ENCODE data around the gene GNS. TPM values are rescaled to one million over a fixed set of nuclear protein-coding genes. Genes with fewer than 3 reads are reported as not detected.

GNS gene
- total RNA-seq, 2 donors from 2014 or later, result 47.5 to 67.6 TPM

DNA sequence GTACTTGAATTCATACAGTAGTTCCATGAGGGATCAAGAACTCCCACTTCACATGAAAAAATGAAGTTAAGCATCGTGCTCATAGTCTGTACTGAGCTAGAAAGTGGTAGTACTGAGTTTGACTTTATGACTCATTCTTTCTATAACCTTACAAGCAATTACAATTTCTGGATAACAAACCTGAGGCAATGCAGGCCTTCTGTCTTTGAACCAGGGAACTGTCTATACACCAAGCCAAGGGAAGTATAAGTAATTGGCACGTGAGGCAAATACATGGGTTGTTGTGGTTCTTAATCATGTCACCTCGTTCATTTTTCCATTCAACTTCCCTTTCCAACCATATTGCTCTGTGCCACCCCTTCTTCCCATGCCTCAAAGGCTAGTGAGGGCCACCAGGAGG is 16.8 kb downstream of the GNS start:
- peaks cover 8% of the 10 kb centered on the region for H3K36me3 ChIP-seq
- H3K4me1 ChIP-seq, result no peaks in the 10 kb centered on the region
- no peaks in the 10 kb centered on the region for H3K9me3 ChIP-seq
- H3K27ac ChIP-seq, result no peak overlapping the region
- TF ChIP-seq, protein P1, sequence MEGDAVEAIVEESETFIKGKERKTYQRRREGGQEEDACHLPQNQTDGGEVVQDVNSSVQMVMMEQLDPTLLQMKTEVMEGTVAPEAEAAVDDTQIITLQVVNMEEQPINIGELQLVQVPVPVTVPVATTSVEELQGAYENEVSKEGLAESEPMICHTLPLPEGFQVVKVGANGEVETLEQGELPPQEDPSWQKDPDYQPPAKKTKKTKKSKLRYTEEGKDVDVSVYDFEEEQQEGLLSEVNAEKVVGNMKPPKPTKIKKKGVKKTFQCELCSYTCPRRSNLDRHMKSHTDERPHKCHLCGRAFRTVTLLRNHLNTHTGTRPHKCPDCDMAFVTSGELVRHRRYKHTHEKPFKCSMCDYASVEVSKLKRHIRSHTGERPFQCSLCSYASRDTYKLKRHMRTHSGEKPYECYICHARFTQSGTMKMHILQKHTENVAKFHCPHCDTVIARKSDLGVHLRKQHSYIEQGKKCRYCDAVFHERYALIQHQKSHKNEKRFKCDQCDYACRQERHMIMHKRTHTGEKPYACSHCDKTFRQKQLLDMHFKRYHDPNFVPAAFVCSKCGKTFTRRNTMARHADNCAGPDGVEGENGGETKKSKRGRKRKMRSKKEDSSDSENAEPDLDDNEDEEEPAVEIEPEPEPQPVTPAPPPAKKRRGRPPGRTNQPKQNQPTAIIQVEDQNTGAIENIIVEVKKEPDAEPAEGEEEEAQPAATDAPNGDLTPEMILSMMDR (IDR thresholded peaks at IDR 0.05), result no peak
- intact Hi-C loops (cut with DNase I), result no loop called here
- H3K27me3 ChIP-seq, result no peaks in the 10 kb centered on the region
- no peak overlapping the region for H3K4me3 ChIP-seq
- no peak for DNase-seq
- H3K9ac ChIP-seq (ENCODE audit: low read depth in 2 of 2, low read length in 2 of 2), result no peak overlapping the region

DNA sequence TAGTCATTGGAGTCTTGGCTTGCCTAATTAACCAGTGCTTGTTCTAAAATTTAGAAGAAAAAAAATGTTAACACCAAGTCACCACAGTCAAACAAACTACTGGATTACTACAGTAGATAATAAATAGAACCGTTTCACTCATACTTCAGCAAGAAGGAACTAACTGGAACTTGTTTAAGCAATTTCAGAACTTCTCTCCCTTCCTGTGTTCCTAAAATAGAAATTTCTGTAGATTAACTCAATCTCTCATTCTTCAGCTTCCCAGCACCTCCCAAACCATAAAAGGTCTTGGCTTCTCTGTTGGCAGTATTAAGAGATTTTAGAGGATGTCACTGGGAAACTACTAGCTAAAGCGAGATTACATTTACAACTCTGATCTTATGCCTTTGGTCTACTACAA is 18.6 kb downstream of the GNS start:
- TF ChIP-seq, protein P1 (IDR thresholded peaks at IDR 0.05), result no peak
- intact Hi-C loops (cut with DNase I), result no loop called here
- no peak overlapping the region for H3K27ac ChIP-seq
- H3K4me3 ChIP-seq, result no peak overlapping the region
- H3K9me3 ChIP-seq, result no peaks in the 10 kb centered on the region
- no peaks in the 10 kb centered on the region for H3K27me3 ChIP-seq
- H3K9ac ChIP-seq (ENCODE audit: low read depth in 2 of 2, low read length in 2 of 2), result no peak overlapping the region
- no peak for DNase-seq
- peaks cover 8% of the 10 kb centered on the region for H3K36me3 ChIP-seq
- no peaks in the 10 kb centered on the region for H3K4me1 ChIP-seq

DNA sequence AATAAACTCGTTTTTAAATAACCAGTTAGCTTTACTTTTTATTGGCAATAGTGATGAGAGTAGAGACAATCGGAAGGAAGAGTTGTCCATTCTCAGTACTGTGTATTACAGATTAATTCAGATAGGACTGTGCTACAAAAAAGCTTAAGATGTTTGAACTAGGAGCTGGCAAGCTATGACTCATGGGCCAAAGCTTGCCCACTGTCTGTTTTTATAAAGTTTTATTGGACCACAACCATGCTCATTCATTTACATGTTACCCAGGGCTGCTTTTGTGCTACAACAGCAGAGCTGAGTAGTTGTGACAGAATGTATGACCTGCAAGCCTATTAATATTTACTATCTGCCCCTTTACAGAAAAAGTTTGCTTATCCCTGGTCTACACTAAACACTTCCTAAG is 19.4 kb downstream of the GNS start:
- no peaks in the 10 kb centered on the region for H3K4me1 ChIP-seq
- intact Hi-C loops (cut with DNase I), result no loop called here
- no peak overlapping the region for H3K4me3 ChIP-seq
- H3K27me3 ChIP-seq, result no peaks in the 10 kb centered on the region
- peaks cover 8% of the 10 kb centered on the region for H3K36me3 ChIP-seq
- H3K9me3 ChIP-seq, result no peaks in the 10 kb centered on the region
- no peak for DNase-seq
- TF ChIP-seq, protein P1 (IDR thresholded peaks at IDR 0.05), result no peak
- H3K9ac ChIP-seq (ENCODE audit: low read depth in 2 of 2, low read length in 2 of 2), result no peak overlapping the region
- no peak overlapping the region for H3K27ac ChIP-seq

DNA sequence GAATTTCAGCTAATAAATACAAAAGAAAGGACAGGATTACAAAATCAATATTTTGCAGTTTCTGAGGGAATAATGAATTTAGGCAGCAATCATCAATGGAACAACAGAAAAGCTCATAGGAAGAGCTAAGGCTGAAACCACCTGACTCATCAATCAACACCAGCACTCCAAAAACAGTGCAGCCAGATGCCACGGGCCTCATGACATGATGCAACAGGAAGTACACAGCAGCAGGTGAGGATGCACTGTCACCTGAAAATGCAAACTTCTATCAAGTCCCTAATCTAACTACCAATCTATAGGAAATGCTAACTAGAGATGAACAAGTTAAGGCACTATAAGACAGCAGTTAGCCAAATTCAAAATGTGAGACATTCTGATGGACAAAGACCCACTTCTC is 21.7 kb downstream of the GNS start:
- DNase-seq, result no peak

DNA sequence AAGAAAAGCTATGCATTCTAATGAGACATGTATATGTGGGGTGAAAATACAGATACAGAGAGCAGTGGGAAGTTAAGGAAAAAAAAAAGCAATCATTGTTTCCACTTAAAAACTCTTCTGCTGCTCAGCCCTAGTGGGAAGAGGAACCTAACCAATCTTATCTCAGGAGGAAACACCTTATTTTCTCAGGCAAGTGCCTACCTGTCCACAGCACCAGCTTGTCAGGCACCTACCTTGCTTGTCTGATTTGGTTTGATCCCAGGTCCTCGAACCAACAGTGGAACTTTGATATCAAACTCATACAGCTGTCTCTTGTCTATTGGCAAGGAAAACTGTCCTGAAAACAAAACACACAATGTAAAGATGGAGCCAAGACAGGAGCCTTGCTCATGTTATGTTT is 22.4 kb downstream of the GNS start:
- H3K4me3 ChIP-seq, result no peak overlapping the region
- intact Hi-C loops (cut with DNase I), result no loop called here
- DNase-seq, result no peak
- H3K9me3 ChIP-seq, result no peaks in the 10 kb centered on the region
- TF ChIP-seq, protein P1 (IDR thresholded peaks at IDR 0.05), result no peak
- no peaks in the 10 kb centered on the region for H3K36me3 ChIP-seq
- no peaks in the 10 kb centered on the region for H3K27me3 ChIP-seq
- no peaks in the 10 kb centered on the region for H3K4me1 ChIP-seq
- no peak overlapping the region for H3K9ac ChIP-seq (ENCODE audit: low read depth in 2 of 2, low read length in 2 of 2)
- H3K27ac ChIP-seq, result no peak overlapping the region

More for the DNA sequence above, 21.7 kb downstream of the GNS start:
- Histone ChIP-seq H3K4me1 (no peaks in the 10 kb centered on the region), H3K4me3 (no peak overlapping the region), H3K9me3 (no peaks in the 10 kb centered on the region), H3K9ac (ENCODE audit: low read depth in 2 of 2, low read length in 2 of 2) (no peak overlapping the region), H3K27me3 (no peaks in the 10 kb centered on the region), H3K36me3 (no peaks in the 10 kb centered on the region), H3K27ac (no peak overlapping the region)
- TF ChIP-seq, protein P1 (IDR thresholded peaks at IDR 0.05), result no peak
- intact Hi-C loops (cut with DNase I), result no loop called here

DNA sequence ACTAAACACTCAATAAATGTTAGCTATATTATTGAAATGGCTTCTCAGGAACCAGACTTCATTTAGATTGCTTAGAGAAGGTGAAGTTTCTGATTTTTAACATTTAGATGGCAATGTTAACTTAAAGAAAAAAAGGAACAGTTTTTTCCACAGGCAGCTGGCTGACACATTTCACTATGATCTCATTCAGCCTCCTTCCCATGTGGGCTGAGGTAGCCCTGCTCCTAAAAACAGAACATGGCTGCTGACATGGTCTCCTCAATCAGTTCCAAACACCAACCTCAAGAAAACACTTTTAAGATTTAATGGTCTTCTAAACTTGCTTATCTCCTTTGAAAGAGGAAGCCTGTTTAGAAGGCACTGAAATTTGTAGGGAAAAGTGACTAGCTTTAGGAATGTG is 23.8 kb downstream of the GNS start:
- no peak for DNase-seq
- no peaks in the 10 kb centered on the region for H3K9me3 ChIP-seq
- intact Hi-C loops (cut with DNase I), result no loop called here
- no peaks in the 10 kb centered on the region for H3K4me1 ChIP-seq
- no peak overlapping the region for H3K27ac ChIP-seq
- H3K27me3 ChIP-seq, result no peaks in the 10 kb centered on the region
- no peak overlapping the region for H3K4me3 ChIP-seq
- H3K9ac ChIP-seq (ENCODE audit: low read depth in 2 of 2, low read length in 2 of 2), result no peak overlapping the region
- TF ChIP-seq, protein P1 (IDR thresholded peaks at IDR 0.05), result no peak
- no peaks in the 10 kb centered on the region for H3K36me3 ChIP-seq
